GM12801 (cell line): ENCODE results near the gene TGOLN2.

ENCODE experiments used
- CTCF ChIP-seq: IDR thresholded peaks from one replicate; pipeline ENCODE4 v1.5.1; 2011; ENCODE audit warnings: control low read depth; ENCODE audit not compliant: insufficient read length; ENCODE audit errors: extremely low read depth

Gene TGOLN2

DNA sequence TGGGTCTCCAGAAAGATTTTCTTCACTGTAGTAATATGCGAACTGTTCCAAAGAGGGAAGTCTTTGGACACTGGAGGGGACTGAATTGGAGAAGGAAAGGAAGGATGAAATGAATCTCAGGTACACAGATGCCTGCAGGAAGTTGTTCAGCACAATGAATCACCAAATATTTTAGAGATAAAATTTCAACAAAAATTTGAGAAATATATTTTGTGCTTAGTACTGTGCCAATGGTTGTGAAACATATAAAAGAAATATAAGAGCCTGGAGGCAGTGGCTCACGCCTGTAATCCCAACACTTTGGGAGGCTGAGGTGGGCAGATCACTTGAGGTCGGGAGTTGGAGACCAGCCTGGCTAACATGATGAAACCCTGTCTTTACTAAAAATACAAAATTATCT lies 29.9 kb upstream of the TGOLN2 start:
- TF ChIP-seq CTCF = no peak

- no peak for TF ChIP-seq CTCF
Measured at GRCh38 chr2:85356186-85356585, 28.4 kb upstream of the TGOLN2 start.

DNA sequence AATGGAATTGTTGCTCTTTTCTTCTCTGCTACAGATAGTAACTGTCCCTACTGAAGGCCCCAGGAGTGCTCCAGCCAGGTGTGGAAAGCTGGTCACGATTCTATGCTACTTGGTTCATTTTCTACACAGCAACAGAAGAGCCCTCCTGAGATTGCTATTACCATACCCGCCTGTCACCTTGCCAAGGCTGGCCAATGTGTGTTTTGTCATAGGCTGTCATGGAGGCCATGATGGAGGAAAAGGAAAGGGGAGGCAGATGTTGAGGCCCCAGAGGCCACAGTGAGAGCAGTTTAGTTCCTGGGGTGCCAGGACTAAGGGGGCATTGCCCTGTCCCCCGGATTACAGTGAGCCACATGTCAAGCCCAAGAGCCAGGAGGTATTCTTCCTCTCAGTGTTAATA lies 27.7 kb upstream of the TGOLN2 start:
- no peak for TF ChIP-seq CTCF

DNA sequence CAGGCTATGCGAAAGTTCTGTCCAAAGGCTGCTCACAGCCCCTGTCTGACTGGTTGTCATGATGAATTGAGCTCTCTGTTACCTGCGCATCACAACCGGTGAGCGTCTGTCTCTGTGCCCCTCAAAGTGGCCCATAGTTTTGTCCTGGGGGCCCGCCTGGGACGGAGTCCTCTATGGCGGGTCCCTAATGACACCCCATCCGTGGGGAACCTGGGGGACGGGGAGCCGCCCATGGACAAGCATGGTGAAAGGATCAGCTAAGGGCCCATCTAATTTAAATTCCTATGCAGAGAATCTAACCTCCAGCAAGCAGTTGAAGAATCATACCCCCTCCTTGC lies 27.3 kb upstream of the TGOLN2 start:
- no peak for TF ChIP-seq CTCF

DNA sequence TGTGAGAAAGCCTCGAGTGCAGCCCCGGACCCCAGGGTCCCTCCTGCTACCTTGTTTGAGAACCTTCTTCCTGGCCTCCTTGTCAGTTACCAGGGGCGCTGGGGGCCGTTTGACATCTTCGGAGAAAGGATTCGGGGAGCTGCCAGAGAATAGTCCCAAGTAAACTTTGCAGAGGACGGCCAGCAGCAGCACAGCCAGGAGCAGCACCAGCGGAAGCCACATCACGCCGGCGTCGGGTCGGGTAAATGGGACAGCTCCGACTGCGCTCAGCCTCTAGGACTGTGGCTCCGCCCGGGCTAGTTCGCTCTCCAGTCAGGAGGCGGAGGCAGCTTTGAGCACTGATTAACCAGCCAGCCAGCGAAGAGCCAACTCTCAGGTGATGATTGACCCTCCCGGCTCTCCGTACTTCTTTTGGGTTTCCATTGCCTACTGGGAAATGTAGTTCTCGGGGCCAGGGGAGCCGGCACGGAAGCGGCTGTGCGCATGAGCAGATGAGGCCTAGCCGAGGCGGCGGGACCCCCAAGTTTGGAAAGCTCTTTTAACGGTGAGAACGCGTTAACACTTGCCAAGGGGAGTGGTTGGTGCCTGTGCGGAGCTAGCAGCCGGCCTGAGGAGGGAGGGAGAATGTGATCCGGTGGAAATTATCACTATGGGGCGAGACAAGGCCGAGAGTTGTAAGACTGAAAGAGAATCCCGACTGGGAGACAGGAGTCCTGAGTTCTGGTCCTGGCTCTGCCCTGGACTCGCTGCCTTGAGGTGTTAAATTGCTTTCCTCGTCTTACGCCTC lies 26.7 kb upstream of the TGOLN2 start, which contains the start of the genes ELMOD3 and RETSAT:
Gene ELMOD3, plus strand, starts transcription at position 484 of the 787 bp plus-strand sequence. CDS start 2,430 bp downstream, outside the sequence.
Gene RETSAT, minus strand, starts transcription at position 243 of the 787 bp plus-strand sequence. Its CDS starts 21 bp downstream, at position 222.
- no peak for TF ChIP-seq CTCF

GRCh38 chr2:85353876-85354285 lies 26.1 kb upstream of the TGOLN2 start:
- TF ChIP-seq CTCF = no peak

DNA sequence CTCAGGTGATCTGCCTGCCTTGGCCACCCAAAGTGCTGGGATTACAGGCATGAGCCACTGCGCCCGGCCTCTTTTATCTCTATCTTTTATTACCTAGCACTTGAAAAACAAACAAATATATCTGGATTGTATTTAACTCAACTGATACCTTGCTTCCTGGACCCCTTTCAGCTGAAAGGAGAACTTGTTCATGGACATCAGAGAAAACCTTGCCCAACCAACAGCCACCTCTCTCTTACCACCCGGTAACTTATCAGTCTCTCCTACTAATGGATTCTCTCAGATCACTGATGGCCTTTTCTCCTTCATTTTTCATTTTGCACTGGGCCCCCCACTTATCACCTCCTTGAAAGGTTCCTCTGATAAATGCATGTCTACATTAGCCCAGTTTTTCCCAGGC lies 19.8 kb upstream of the TGOLN2 start:
- TF ChIP-seq CTCF = no peak
